NCI-H748 treated with DMSO at 0.1 percent for 48 hours (cell line): ENCODE results near the gene SAMD8.
"Not testable (repeated sequence)": the region's sequence is repeated elsewhere in the genome, so short reads cannot be mapped to it uniquely, and the experiment has no call there.

Experiments used
- DNase-seq: peaks from one replicate; lab custom pipeline; 2025; lab: John Stamatoyannopoulos, UW

Gene SAMD8

GRCh38 chr10:75084834-75085384 is 26.5 kb upstream of the SAMD8 start:
- no peak for DNase-seq

- no peak for DNase-seq
Measured at GRCh38 chr10:75086278-75086934, 25.1 kb upstream of the SAMD8 start.

GRCh38 chr10:75088640-75089039 is 22.8 kb upstream of the SAMD8 start:
- DNase-seq: no peak

- DNase-seq: no peak
Measured at GRCh38 chr10:75089634-75090033, 21.8 kb upstream of the SAMD8 start.

- DNase-seq: no peak
Measured at GRCh38 chr10:75091146-75091545, 20.3 kb upstream of the SAMD8 start.

- DNase-seq: no peak
Measured at GRCh38 chr10:75094465-75094864, 17.0 kb upstream of the SAMD8 start.

GRCh38 chr10:75095631-75096030 is 15.8 kb upstream of the SAMD8 start:
- DNase-seq: no peak

GRCh38 chr10:75096749-75097148 is 14.7 kb upstream of the SAMD8 start:
- DNase-seq: no peak

GRCh38 chr10:75097666-75098285 is 13.7 kb upstream of the SAMD8 start:
- DNase-seq: no peak

GRCh38 chr10:75098902-75099673 is 12.4 kb upstream of the SAMD8 start:
- no peak for DNase-seq

- DNase-seq: peak; percentile 4
Measured at GRCh38 chr10:75099952-75100763, 11.3 kb upstream of the SAMD8 start.

GRCh38 chr10:75100764-75101291 is 10.6 kb upstream of the SAMD8 start:
- DNase-seq: no peak

GRCh38 chr10:75101416-75102251 is 9.8 kb upstream of the SAMD8 start:
- DNase-seq: no peak

- no peak for DNase-seq
Measured at GRCh38 chr10:75102830-75103673, 8.4 kb upstream of the SAMD8 start.

GRCh38 chr10:75103881-75104686 is 7.4 kb upstream of the SAMD8 start:
- DNase-seq: no peak

GRCh38 chr10:75104842-75105241 is 6.6 kb upstream of the SAMD8 start:
- no peak for DNase-seq

GRCh38 chr10:75105576-75106197 is 5.8 kb upstream of the SAMD8 start:
- no peak for DNase-seq

- no peak for DNase-seq
Measured at GRCh38 chr10:75106242-75106641, 5.2 kb upstream of the SAMD8 start.

GRCh38 chr10:75106891-75107290 is 4.6 kb upstream of the SAMD8 start:
- DNase-seq: not testable (repeated sequence)
